ENCODE results near the gene SIK1. TPM values are rescaled to one million over a fixed set of nuclear protein-coding genes. Genes with fewer than 3 reads are reported as not detected.
"Not testable (repeated sequence)": the region's sequence is repeated elsewhere in the genome, so short reads cannot be mapped to it uniquely, and the experiment has no call there.

The SIK1 gene
- polyA plus RNA-seq (2011; rRNA removed), result 0.72 and 0.98 TPM in 2 replicates
- polyA minus RNA-seq (2011; rRNA and poly(A)+ RNA removed), result 3.2 and 4.0 TPM in 2 replicates

DNA sequence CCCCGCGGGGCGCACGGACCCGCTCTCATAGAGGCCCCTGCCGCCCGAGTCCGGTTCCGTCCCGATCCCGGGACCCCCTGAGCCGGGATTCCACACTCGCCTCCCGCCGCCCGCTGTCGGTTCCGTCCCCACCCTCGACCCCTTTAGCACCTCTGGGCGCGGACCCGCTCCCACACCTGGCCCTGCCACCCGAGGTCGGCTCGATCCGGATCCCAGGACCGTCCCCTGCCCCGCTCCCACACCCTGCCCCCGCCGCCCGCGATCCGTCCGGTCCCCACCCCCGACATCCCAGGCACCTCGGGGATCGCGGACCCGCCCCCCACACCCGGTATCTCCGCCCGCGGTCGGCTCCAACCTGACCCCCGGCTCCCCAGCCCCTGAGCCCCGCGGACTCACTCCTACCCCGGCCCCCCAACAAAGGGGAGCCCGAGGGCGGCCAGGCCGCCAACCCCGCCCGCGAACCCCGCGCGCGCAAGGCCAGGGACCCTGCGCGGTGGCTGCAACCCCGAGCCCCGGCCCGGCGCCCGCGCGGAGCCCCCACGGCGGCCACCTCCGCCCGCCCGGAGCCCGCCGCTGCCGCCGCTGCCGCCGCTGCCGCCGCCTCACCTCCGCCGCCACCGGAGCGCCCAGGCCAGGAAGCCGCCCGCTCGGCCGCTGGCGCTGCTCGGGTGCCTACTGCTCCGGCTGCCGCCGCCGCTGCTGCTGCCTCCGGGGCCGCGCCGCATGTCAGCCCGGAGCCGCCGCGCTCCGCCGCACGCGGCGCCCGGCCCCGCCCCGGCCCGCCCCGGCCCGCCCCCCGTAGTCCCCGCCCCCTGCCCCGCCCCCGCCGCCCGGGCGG lies at the start of gene SIK1:
Gene SIK1 (minus strand): TSS at position 728 of the 838 bp plus-strand sequence. CDS start 953 bp downstream, outside the sequence.
- DNase-seq (ENCODE audit: low read depth); POLR2A ChIA-PET; CTCF ChIA-PET; H3K27me3 ChIP-seq (ENCODE audit: control insufficient read depth, insufficient read depth, low read length); H3K4me3 ChIP-seq (ENCODE audit: low read depth, low read length); H3K36me3 ChIP-seq (ENCODE audit: control insufficient read depth, insufficient read depth, low read length): not testable (repeated sequence)

DNA sequence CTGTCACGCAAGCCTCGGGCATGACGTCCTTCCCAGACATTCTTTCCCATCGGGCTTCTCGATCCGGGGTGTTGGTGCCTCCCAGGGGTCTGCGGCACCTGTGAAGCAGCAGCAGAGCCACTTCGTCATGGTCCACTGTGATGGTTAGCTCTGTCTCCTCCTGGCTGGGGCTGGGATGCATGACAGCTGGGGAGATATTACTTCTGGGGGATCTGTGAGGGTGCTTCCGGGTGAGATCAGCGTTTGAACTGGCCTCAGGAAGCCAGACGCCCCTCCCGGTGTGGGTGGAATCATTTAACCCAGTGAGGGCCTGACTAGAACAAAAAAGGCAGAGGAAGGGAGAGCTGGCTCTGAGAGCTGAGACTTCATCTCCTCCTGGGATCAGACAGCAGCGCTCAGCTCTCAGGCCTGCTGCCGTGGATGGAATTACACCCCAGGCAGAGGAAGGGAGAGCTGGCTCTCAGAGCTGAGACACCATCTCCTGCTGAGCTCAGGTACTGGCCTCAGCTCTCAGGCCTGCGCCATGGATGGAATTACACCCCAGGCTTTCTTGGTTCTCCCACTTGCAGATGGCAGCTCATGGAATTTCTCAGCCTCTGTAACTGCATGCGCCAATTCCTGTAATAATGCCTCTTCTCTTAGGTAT lies 44.8 kb upstream of the SIK1 start:
- H3K4me3 ChIP-seq (ENCODE audit: low read depth, low read length); POLR2A ChIA-PET; H3K36me3 ChIP-seq (ENCODE audit: control insufficient read depth, insufficient read depth, low read length); H3K27me3 ChIP-seq (ENCODE audit: control insufficient read depth, insufficient read depth, low read length); DNase-seq (ENCODE audit: low read depth); CTCF ChIA-PET: not testable (repeated sequence)

GRCh38 chr21:43469719-43470458 lies 43.0 kb upstream of the SIK1 start:
- DNase-seq (ENCODE audit: low read depth); H3K27me3 ChIP-seq (ENCODE audit: control insufficient read depth, insufficient read depth, low read length); H3K4me3 ChIP-seq (ENCODE audit: low read depth, low read length); H3K36me3 ChIP-seq (ENCODE audit: control insufficient read depth, insufficient read depth, low read length); POLR2A ChIA-PET; CTCF ChIA-PET: not testable (repeated sequence)

DNA sequence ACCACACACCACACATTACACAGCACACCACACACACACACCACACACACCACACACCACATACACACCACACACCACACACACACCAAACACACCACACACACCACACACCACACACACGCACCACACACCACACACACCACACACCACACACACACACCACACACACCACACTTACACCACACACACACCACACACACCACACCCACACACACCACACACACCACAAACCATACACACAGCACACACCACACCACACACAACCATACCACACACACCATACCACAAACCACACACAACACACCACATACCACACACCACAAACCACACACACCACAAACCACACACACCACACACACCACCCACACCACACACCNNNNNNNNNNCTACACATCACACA lies 40.9 kb upstream of the SIK1 start:
- no peak for DNase-seq (ENCODE audit: low read depth)
- Histone ChIP-seq H3K27me3 (ENCODE audit: control insufficient read depth, insufficient read depth, low read length) (no peaks in the 10 kb centered on the region), H3K4me3 (ENCODE audit: low read depth, low read length) (no peak overlapping the region), H3K36me3 (ENCODE audit: control insufficient read depth, insufficient read depth, low read length) (no peaks in the 10 kb centered on the region)
- POLR2A ChIA-PET, result no interaction called here
- CTCF ChIA-PET, result no interaction called here
- TF ChIP-seq CTCF (IDR thresholded peaks at IDR 0.05; ENCODE audit: insufficient read depth, low read depth, low read length), result no peak

DNA sequence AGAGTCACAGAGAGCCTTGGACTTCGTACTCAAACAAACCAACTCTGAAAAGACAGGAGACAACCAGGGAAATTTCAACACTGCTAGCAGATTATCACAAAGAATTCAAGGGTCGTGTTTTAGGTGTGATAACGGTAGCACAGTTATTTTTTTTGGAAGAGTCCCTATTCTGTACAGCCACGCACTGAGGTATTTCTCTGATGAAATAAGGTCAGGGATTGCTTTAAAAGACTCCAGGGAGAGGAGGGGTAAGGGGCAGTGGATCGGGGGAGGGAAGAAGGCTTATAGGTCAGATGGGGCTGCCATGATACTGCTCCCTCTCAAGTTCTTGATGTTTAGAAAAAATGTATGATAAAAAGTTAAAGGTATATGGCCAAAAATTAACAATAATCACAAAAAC lies 38.2 kb upstream of the SIK1 start:
- H3K27me3 ChIP-seq (ENCODE audit: control insufficient read depth, insufficient read depth, low read length); CTCF ChIA-PET; H3K36me3 ChIP-seq (ENCODE audit: control insufficient read depth, insufficient read depth, low read length); POLR2A ChIA-PET; DNase-seq (ENCODE audit: low read depth); H3K4me3 ChIP-seq (ENCODE audit: low read depth, low read length): not testable (repeated sequence)

GRCh38 chr21:43463498-43464261 lies 36.7 kb upstream of the SIK1 start:
- H3K36me3 ChIP-seq (ENCODE audit: control insufficient read depth, insufficient read depth, low read length); CTCF ChIA-PET; H3K27me3 ChIP-seq (ENCODE audit: control insufficient read depth, insufficient read depth, low read length); DNase-seq (ENCODE audit: low read depth); POLR2A ChIA-PET; H3K4me3 ChIP-seq (ENCODE audit: low read depth, low read length): not testable (repeated sequence)

GRCh38 chr21:43462932-43463331 lies 36.0 kb upstream of the SIK1 start:
- POLR2A ChIA-PET; H3K4me3 ChIP-seq (ENCODE audit: low read depth, low read length); H3K36me3 ChIP-seq (ENCODE audit: control insufficient read depth, insufficient read depth, low read length); DNase-seq (ENCODE audit: low read depth); CTCF ChIA-PET; H3K27me3 ChIP-seq (ENCODE audit: control insufficient read depth, insufficient read depth, low read length): not testable (repeated sequence)

- POLR2A ChIA-PET; H3K36me3 ChIP-seq (ENCODE audit: control insufficient read depth, insufficient read depth, low read length); H3K4me3 ChIP-seq (ENCODE audit: low read depth, low read length); H3K27me3 ChIP-seq (ENCODE audit: control insufficient read depth, insufficient read depth, low read length); DNase-seq (ENCODE audit: low read depth); CTCF ChIA-PET: not testable (repeated sequence)
Measured at GRCh38 chr21:43460475-43460874, 33.5 kb upstream of the SIK1 start.

- POLR2A ChIA-PET; H3K27me3 ChIP-seq (ENCODE audit: control insufficient read depth, insufficient read depth, low read length); H3K36me3 ChIP-seq (ENCODE audit: control insufficient read depth, insufficient read depth, low read length); DNase-seq (ENCODE audit: low read depth); CTCF ChIA-PET; H3K4me3 ChIP-seq (ENCODE audit: low read depth, low read length): not testable (repeated sequence)
Measured at GRCh38 chr21:43458995-43459394, 32.1 kb upstream of the SIK1 start.

- H3K4me3 ChIP-seq (ENCODE audit: low read depth, low read length); POLR2A ChIA-PET; DNase-seq (ENCODE audit: low read depth); H3K36me3 ChIP-seq (ENCODE audit: control insufficient read depth, insufficient read depth, low read length); CTCF ChIA-PET; H3K27me3 ChIP-seq (ENCODE audit: control insufficient read depth, insufficient read depth, low read length): not testable (repeated sequence)
Measured at GRCh38 chr21:43456616-43457314, 29.8 kb upstream of the SIK1 start.

- POLR2A ChIA-PET; H3K4me3 ChIP-seq (ENCODE audit: low read depth, low read length); CTCF ChIA-PET: not testable (repeated sequence)
Measured at GRCh38 chr21:43455717-43456116, 28.8 kb upstream of the SIK1 start.

More at GRCh38 chr21:43455717-43456116, 28.8 kb upstream of the SIK1 start:
- not testable (repeated sequence) for DNase-seq (ENCODE audit: low read depth); H3K36me3 ChIP-seq (ENCODE audit: control insufficient read depth, insufficient read depth, low read length); H3K27me3 ChIP-seq (ENCODE audit: control insufficient read depth, insufficient read depth, low read length)

Data from BJ (cell line).